ENCODE results near the gene BMPR1A. TPM values are rescaled to one million over a fixed set of nuclear protein-coding genes. Genes with fewer than 3 reads are reported as not detected.

The BMPR1A gene
- total and polyA plus RNA-seq, 9 of the 15 experiments (the other 6 are each of a cell fraction or from before 2014, with no cell fraction given): 1.6 to 17.5 (median 9.1) TPM

- TF ChIP-seq TRIM28 (IDR thresholded peaks at IDR 0.05) (no peak), ZNF282 (CRISPR knock-in tag; IDR thresholded peaks at IDR 0.05) (no peak), ZZZ3 (IDR thresholded peaks at IDR 0.05) (no peak), NCOR1 (IDR thresholded peaks at IDR 0.05) (peak; percentile 75), PTTG1 (tag; IDR thresholded peaks at IDR 0.05; ENCODE audit: low read depth) (no peak), HMBOX1 (IDR thresholded peaks at IDR 0.05) (peak; percentile 81), OTX1 (CRISPR knock-in tag; IDR thresholded peaks at IDR 0.05) (no peak), U2AF1 (optimal IDR thresholded peaks at IDR 0.05; ENCODE audit: low read depth, low read length) (no peak), NBN (IDR thresholded peaks at IDR 0.05; ENCODE audit: low read depth) (peak; percentile 35; the same call in 1 of the 2 replicates), ZNF324 (CRISPR knock-in tag; IDR thresholded peaks at IDR 0.05) (no peak), KLF6 (CRISPR knock-in tag; IDR thresholded peaks at IDR 0.05; ENCODE audit: borderline replicate concordance) (no peak), E2F1 (CRISPR knock-in tag; IDR thresholded peaks at IDR 0.05) (no peak), RHOXF2B (CRISPR knock-in tag; conservative IDR thresholded peaks at IDR 0.05) (no peak), BMI1 (IDR thresholded peaks at IDR 0.05; ENCODE audit: low read length) (no peak), ZNF133 (CRISPR knock-in tag; IDR thresholded peaks at IDR 0.05) (no peak), IRF9 (tag; IDR thresholded peaks at IDR 0.05) (no peak), GTF2A2 (tag; IDR thresholded peaks at IDR 0.05) (no peak), MTA3 (IDR thresholded peaks at IDR 0.05; ENCODE audit: borderline replicate concordance) (no peak), SOX6 (IDR thresholded peaks at IDR 0.05) (peak; percentile 32; the same call in 1 of the 2 replicates), FOSL1 (tag; conservative IDR thresholded peaks at IDR 0.05) (peak; percentile 59), U2AF2 (optimal IDR thresholded peaks at IDR 0.05; ENCODE audit: low read depth, low read length) (no peak), RBM17 (IDR thresholded peaks at IDR 0.05; ENCODE audit: borderline replicate concordance, low read depth, low read length) (no peak), ARNT (IDR thresholded peaks at IDR 0.05) (peak in 1 of 2 experiments; percentile 57; a peak in 1 of 4 replicates), SREBF2 (CRISPR knock-in tag; IDR thresholded peaks at IDR 0.05) (no peak), MTA1 (IDR thresholded peaks at IDR 0.05; ENCODE audit: borderline replicate concordance) (no peak), RUNX1 (IDR thresholded peaks at IDR 0.05; ENCODE audit: low read depth) (no peak), ZNF408 (CRISPR knock-in tag; IDR thresholded peaks at IDR 0.05; ENCODE audit: low read depth) (no peak), GABPB2 (CRISPR knock-in tag; conservative IDR thresholded peaks at IDR 0.05) (no peak), CHD2 (IDR thresholded peaks at IDR 0.05; ENCODE audit: low read depth, low read length) (no peak), TARDBP (IDR thresholded peaks at IDR 0.05) (no peak), ZNF57 (CRISPR knock-in tag; IDR thresholded peaks at IDR 0.05) (no peak), RFX5 (IDR thresholded peaks at IDR 0.05; ENCODE audit: low read depth, low read length) (no peak)
These were observed 132.4 kb downstream of the BMPR1A start (continued) for GRCh38 chr10:86888585-86889381.

All from K562 (cell line).